ENCODE data around the gene DNAJC27.

DNAJC27 gene

GRCh38 chr2:24908461-24908901 lies 63.3 kb downstream of the DNAJC27 start:
- no peak for DNase-seq (ENCODE audit: low read depth in 4 of 4, low spot score in 1 of 4)

- no peak for DNase-seq (ENCODE audit: low read depth in 4 of 4, low spot score in 1 of 4)
Measured at GRCh38 chr2:24907116-24907515, 64.6 kb downstream of the DNAJC27 start.

- DNase-seq (ENCODE audit: low read depth in 4 of 4, low spot score in 1 of 4) = no peak
Measured at GRCh38 chr2:24906466-24906865, 65.3 kb downstream of the DNAJC27 start.

GRCh38 chr2:24903161-24904103 lies 68.3 kb downstream of the DNAJC27 start:
- no peak for DNase-seq (ENCODE audit: low read depth in 4 of 4, low spot score in 1 of 4)

- DNase-seq (ENCODE audit: low read depth in 4 of 4, low spot score in 1 of 4) = no peak
Measured at GRCh38 chr2:24899361-24899910, 72.3 kb downstream of the DNAJC27 start.

- no peak for DNase-seq (ENCODE audit: low read depth in 4 of 4, low spot score in 1 of 4)
Measured at GRCh38 chr2:24898122-24899109, 73.3 kb downstream of the DNAJC27 start.

DNA sequence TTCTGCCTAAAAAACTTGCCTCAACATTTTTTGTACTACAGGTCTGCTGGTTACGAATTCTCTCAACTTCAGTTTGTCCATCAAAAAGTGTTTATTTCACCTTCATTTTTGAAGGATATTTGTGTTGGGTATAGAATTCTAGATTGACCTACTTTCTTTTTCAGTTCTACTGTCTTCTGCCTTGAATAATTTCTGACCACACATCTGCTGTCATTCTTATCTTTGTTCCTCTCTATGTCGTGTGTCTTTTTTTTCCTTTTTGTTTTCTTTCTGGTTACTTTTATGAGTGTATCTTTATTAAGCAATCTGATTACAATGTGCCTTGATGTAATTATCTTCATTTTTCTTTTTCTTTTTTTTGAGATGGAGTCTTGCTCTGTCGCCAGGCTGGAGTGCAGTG lies 77.0 kb downstream of the DNAJC27 start:
- DNase-seq (ENCODE audit: low read depth in 4 of 4, low spot score in 1 of 4) = no peak

GRCh38 chr2:24893934-24894333 lies 77.8 kb downstream of the DNAJC27 start:
- no peak for DNase-seq (ENCODE audit: low read depth in 4 of 4, low spot score in 1 of 4)
